ENCODE data around the gene PPP2CA.
"Not testable (repeated sequence)": the region's sequence is repeated elsewhere in the genome, so short reads cannot be mapped to it uniquely, and the experiment has no call there.

Gene PPP2CA

DNA sequence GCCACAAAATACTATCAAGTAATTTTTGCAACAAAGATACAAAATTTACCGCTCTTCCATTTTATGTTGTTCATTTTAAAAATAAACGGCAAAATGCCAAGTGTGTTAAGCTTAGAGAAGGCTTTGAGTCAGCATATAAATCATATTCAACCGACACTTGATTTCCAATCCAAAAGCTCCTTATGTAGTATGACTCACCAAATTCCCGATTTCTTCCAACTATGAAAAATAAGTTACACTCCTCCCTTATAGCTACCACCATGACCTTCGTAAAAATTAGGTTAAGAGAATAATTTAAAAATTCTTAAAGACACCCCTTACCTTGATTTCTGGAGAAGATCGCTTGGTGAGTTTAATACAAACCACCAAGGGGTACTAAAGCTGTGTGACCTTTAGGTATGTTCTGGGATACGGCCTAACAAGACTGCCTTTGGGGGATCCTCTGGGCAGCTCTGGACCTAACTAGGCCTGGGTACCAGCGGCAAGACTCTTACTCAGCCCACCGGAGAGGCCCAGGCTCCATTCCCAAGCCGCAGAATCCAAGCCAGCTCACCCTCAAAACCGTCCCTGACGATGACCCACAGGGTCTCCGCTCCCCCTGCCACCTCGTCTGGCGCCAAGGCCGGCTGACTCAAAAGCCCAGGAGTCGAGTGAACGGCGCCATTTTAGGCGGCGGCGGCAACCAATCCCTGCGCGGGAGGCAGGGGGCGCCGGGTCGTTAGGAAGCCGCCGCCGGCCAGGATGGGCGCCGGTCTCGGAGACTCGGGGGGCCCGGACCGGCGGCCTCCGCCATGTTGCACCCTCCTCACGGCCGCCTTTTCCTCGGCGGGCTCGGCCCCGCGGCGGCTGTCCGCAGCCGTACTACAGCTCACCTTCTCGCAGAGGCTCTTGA lies 739 bp downstream of the PPP2CA start:
- Histone ChIP-seq H3K36me3 (peaks cover 11% of the 10 kb centered on the region), H3K9me3 (no peaks in the 10 kb centered on the region), H3K4me3 (ENCODE audit: low read depth, low read length) (peak overlapping the region; percentile 96), H3K4me1 (peaks cover 8% of the 10 kb centered on the region), H3K27me3 (no peaks in the 10 kb centered on the region)
- peak; percentile 85 for DNase-seq
- TF ChIP-seq, protein P1, sequence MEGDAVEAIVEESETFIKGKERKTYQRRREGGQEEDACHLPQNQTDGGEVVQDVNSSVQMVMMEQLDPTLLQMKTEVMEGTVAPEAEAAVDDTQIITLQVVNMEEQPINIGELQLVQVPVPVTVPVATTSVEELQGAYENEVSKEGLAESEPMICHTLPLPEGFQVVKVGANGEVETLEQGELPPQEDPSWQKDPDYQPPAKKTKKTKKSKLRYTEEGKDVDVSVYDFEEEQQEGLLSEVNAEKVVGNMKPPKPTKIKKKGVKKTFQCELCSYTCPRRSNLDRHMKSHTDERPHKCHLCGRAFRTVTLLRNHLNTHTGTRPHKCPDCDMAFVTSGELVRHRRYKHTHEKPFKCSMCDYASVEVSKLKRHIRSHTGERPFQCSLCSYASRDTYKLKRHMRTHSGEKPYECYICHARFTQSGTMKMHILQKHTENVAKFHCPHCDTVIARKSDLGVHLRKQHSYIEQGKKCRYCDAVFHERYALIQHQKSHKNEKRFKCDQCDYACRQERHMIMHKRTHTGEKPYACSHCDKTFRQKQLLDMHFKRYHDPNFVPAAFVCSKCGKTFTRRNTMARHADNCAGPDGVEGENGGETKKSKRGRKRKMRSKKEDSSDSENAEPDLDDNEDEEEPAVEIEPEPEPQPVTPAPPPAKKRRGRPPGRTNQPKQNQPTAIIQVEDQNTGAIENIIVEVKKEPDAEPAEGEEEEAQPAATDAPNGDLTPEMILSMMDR (IDR thresholded peaks at IDR 0.05; ENCODE audit: low read depth, low read length): no peak; the same call in 1 of the 2 replicates

DNA sequence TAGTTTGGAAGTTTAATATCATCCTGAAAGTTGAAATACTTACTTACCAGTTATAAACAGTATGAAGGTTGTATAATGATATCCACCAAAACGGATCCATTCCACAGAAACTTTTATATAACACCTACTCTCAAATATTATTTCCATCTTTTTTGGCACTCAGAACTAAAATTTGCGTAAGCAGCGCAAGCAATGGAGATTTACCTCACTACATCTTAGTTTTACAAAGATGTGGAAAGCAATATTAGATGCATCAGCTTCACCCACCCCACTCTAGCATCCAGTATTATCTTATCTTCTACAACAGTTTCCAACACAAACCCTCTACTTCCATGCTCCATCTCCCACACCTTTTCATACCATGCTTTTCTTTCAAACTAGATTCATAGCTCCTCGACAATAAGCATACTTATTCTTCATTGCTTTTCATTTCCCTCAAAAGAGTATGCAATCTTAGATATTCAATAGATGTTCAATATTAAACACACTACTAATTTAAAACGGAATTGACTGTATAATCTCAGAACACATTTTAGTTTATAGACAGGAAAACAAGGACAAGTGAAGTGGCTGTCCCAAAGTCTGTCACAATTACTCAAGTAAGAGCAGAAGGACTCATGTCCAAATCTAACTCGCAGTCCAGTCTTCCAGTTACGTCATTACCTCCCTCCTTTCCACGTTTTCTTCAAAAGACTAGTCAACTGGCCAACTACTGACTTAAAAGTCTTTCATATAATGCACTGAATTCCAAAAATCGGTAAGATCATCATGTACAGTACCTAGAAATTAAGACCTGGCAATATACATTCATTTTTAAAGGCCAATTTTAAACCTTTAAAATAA lies 2.2 kb downstream of the PPP2CA start:
- Histone ChIP-seq H3K27me3 (no peaks in the 10 kb centered on the region), H3K36me3 (peaks cover 11% of the 10 kb centered on the region), H3K9me3 (no peaks in the 10 kb centered on the region), H3K4me1 (peaks cover 8% of the 10 kb centered on the region), H3K4me3 (ENCODE audit: low read depth, low read length) (peak overlapping the region; percentile 96)
- no peak for DNase-seq
- TF ChIP-seq, protein P1 (IDR thresholded peaks at IDR 0.05; ENCODE audit: low read depth, low read length): no peak

DNA sequence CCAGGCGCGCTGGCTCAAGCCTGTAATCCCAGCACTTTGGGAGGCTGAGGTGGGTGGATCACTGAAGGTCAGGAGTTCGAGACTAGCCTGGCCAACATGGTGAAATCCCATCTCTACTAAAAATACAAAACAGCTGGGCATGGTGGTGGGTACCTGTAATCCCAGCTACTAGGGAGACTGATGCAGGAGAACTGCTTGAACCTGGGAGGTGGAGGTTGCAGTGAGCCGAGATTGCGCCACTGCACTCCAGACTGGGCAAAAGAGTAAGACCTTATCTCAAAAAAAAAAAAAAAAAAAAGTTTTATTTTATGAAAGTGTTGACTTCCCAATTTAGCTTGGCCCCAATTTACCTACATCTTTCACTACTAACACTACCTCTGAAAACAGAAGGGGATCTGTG lies 4.2 kb downstream of the PPP2CA start:
- not testable (repeated sequence) for H3K4me1 ChIP-seq; H3K4me3 ChIP-seq (ENCODE audit: low read depth, low read length); H3K9me3 ChIP-seq; DNase-seq; H3K27me3 ChIP-seq
- H3K36me3 ChIP-seq: peaks cover 17% of the 10 kb centered on the region

DNA sequence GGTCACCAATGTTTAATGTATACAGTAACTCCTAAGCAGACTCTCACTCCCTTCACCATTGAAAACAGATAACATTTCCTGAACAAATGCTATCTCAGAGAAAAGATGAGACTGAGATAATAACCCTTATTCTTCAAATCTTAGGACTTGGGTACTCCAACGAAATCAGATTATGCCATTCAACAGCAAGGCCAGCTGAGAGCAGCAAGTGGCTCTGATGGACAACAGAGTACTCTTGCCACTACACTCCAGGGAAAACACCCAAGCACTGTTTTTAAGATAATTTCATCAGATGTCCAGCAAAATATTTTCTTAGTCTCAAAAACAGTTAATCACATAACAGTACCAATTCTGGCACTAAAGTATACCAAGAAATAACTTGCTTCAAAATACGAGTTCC lies 10.1 kb downstream of the PPP2CA start:
- no peak for DNase-seq
- no peaks in the 10 kb centered on the region for H3K27me3 ChIP-seq
- H3K36me3 ChIP-seq: peaks cover 21% of the 10 kb centered on the region
- no peaks in the 10 kb centered on the region for H3K9me3 ChIP-seq
- H3K4me3 ChIP-seq (ENCODE audit: low read depth, low read length): no peak overlapping the region
- H3K4me1 ChIP-seq: no peaks in the 10 kb centered on the region
- TF ChIP-seq, protein P1 (IDR thresholded peaks at IDR 0.05; ENCODE audit: low read depth, low read length): no peak

DNA sequence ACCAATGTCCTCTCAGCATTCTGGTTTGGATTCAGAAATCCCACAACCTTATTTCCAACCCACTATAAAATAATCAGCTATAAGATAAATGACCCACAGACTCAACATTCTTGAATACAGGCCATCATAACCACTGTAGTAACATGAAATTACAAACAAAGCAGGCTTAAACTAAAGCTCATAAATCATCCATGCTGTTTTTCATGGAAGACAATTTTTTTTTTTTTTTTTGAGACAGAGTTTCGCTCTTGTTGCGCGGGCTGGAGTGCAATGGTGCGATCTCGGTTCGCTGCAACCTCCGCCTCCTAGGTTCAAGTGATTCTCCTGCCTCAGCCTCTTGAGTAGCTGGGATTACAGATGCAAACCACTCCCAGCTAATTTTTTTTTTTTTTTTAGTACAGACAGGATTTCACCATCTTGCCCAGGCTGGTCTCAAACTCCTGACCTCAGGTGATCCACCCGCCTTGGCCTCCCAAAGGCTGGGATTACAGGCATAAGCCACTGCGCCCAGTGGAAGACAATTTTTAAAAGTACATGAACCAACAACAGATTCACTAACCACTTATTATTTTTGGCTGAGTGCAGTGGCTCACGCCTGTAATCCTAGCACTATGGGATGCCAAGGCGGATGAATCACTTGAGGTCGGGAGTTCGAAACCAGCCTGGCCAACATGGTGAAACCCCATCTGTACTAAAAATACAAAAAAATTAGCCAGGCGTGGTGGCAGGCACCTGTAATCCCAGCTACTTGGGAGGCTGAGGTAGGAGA lies 14.4 kb downstream of the PPP2CA start:
- H3K9me3 ChIP-seq; DNase-seq; H3K4me3 ChIP-seq (ENCODE audit: low read depth, low read length); H3K27me3 ChIP-seq: not testable (repeated sequence)
- H3K4me1 ChIP-seq: peaks cover 13% of the 10 kb centered on the region
- H3K36me3 ChIP-seq: peaks cover 13% of the 10 kb centered on the region

DNA sequence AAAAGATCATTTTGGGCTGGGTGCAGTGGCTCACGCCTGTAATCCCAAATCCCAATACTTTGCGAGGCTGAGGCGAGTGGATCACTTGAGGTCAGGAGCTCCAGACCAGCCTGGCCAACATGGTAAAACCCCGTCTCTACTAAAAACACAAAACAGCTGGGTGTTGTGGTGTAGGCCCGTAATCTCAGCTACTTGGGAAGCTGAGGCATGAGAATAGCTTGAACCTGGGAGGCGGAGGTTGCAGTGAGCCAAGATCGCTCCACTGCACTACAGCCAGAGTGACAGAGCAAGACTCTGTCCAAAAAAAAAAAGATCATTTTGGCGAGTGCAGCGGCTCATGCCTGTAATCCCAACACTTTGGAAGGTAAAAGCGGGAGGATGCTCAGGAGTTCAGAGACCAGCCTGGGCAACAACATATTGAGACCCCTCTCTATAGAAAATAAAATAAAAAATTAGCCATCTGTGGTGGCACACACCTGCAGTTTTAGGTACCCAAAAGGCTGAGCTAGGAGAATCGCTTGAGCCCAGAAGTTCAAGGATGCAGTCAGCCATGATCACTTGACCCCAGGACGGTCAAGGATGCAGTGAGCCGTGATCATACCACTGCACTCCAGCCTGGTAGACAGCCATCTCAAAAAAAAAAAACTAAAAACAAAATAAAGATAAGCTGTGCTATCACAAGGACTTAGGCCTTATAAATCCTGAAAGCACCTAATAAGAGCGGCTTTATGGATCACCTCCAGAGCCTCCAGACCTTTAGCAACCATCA lies 16.2 kb downstream of the PPP2CA start:
- H3K36me3 ChIP-seq: peaks cover 23% of the 10 kb centered on the region
- peak overlapping the region; percentile 25; the same call in 1 of the 2 replicates for H3K4me3 ChIP-seq (ENCODE audit: low read depth, low read length)
- no peaks in the 10 kb centered on the region for H3K27me3 ChIP-seq
- peaks cover 13% of the 10 kb centered on the region for H3K4me1 ChIP-seq
- H3K9me3 ChIP-seq: no peaks in the 10 kb centered on the region
- TF ChIP-seq, protein P1 (IDR thresholded peaks at IDR 0.05; ENCODE audit: low read depth, low read length): no peak
- no peak for DNase-seq

Data from BE2C (cell line).